Erythroblast (primary cell): ENCODE measurements around the gene CHAT.

ENCODE experiments used
- DNase-seq, 2 experiments: peaks; one replicate each; lab custom pipeline; 2025; lab: John Stamatoyannopoulos, UW
- GATA1 ChIP-seq: IDR thresholded peaks from 2 replicates; pipeline ENCODE4 v1.6.1; 2011; ENCODE audit warnings: low read depth, mild to moderate bottlenecking, control low read depth, low read length, moderate library complexity
- POLR2A ChIP-seq: IDR thresholded peaks from 2 replicates; pipeline ENCODE4 v1.6.1; 2011; ENCODE audit warnings: mild to moderate bottlenecking, low read length

The CHAT gene

DNA sequence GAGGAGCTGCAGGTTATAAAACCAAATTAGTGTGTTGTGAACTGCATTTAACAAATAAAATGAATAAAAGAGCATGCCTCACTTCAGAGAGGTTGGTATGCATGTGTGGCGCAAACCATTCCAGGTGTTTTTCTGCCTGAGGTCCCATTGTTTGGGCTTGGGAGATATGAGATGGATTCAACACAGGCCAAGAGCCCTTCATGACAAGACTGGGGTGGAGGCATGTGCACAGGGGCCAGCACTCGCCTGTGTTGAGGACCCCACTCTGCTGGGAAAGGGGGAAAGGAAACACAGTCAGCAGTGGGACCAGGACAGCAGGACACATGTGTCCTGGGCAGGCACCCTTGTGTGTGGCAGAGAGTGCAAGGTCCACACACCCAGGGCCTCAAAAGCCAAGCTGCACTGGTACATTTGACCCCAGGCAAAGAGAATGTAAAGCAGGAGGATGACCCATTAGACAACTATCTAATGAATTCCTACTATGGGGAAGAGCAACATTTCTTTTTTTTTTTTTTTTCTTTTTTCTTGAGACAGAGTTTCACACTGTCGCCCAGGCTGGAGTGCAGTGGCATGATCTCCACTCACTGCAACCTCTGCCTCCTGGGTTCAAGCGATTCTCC lies 12.9 kb upstream of the CHAT start:
- DNase-seq, result no peak
- TF ChIP-seq GATA1, result no peak
- TF ChIP-seq POLR2A, result no peak

DNA sequence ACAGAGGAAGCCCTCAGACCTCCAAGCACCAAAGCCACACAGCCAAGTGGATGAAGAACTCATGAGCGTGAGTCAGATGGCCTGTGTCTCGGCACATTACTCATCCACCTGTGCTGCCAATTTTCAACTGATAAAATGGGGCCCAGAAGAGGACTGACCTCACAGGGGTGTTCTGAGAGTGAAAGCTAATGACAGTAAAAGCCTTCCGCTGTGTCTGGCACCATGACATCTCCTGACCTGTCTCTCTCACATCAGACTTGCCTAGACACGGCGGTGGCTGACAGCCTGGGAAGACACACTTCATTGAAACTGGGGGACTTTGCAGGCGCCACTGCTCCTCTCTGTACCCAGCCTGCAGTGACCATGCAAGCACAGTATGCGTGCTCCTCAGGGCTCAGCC lies 12.0 kb upstream of the CHAT start:
- DNase-seq, result peak in 1 of 2 experiments; percentile 22
- no peak for TF ChIP-seq GATA1
- TF ChIP-seq POLR2A, result no peak

DNA sequence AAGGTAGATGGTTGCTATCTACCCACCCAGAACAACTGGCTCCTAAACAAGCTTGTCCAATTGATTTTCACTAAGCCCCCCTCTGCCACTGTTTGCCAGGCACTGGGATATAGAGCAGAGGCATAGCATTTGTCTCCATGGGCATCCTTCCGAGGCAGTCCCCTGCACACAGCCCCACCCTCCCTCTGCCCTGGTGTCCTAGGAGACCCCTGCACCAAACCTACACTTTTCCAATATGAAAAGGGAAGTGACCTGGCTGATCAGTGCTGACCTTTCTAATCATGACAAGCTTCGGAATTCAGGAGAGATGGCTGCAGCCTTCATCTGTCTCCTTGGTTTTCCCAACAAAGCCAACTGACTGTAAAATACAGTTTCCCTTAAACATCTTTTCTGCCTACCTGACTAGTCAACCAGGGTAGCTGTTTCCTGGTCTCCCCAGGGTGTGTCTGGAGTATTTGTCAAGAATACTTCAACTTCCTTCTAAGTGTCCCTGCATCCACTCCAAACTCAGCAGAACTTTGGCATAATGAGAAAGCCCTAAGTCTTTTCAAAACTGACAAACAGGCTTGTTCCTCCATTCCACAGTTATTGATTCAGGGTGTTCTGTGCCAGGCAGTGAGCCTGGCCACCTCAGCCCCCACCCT lies 11.3 kb upstream of the CHAT start:
- TF ChIP-seq POLR2A (no peak), GATA1 (no peak)
- DNase-seq, result no peak

DNA sequence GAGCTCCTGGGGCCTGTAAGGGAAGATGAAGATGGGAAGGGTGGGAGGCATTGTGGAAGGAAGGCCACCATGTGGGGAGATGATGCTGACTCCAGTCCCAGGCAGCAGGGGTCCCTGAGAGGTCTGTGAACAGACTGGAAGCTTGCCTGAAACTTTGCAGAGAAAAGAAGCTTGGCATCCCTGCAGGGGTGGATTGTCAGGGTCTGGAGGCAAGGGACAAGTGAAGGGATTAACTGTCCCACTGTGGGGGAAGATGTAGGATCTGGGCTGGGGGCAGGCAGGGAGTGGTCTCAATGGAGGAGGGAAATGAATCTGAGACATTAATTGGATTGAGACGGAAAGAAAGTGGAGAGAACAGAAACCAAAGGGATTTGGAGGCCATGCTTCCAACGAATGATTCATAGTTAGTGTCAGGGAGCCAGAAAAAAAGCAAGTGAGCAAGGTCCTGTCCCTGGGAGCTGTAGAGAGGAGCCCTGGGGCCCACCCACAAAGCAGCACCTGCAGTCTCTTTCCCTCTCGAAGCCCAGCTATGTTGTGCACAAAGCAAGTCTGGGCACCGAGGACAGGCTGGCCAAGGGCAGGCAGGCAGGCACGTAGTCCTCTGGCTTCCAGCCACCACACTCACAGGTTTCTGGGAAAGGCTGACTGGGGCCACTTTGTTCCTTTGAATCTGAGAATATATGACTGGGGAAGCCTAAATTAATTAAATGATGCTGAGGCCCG lies 8.5 kb upstream of the CHAT start:
- DNase-seq, result no peak
- TF ChIP-seq GATA1 (no peak), POLR2A (no peak)

DNA sequence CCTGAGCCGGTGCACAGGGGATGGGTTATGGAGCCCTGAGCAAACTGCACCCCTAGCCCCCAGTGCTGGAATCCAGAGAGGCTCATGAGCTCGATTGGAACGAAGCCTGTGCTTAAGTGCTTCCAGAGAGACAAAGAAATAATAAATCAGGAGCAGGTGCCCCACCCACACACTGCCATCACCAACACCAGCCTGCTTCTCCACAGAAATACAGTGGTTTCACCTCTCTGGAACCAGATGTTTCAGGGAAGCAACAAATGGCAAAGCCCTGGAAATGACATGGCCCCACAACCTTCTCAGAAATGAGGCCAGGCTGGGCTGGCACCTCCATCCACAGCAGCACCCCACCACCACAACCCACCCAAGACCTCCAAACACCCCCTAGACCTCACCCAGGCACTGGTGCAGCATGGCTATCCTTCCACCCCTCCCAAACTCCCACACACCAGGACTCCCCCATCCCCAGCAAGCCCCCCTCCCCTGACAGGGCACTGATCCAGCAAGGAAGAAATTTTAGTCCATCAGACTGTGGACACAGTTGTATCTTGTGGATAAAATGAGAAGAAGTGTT lies 7.8 kb upstream of the CHAT start:
- TF ChIP-seq POLR2A (no peak), GATA1 (no peak)
- DNase-seq, result no peak

DNA sequence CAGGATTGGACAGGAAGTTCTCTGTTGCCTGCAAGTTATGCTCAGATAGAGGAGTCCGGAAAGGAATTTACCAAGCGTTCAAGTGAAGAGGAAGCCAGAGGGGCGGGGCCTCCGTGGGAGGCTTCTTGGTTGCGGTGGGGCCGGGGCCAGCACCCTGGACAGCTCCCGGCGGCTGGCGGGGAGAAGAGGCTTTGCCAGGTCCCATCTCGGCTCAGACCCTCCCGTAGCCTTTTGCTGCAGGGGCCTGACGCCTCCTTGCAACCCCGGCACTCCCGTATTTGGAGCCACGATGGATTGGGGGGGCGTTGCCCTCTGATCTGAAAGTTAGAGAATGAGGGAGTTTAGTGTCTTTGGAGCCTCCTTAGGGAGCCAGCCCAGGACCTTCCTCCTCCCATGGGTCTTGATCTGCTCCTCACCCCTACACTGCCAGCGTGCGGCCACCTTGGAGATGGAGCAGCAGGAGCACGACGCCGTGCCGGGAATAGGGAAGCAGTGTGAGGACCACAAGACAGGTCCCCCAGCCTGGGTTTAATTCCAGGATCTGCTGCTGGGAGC lies 6.8 kb upstream of the CHAT start:
- TF ChIP-seq GATA1, result no peak
- no peak for TF ChIP-seq POLR2A
- peak; percentile 63 to 71 for DNase-seq

- TF ChIP-seq POLR2A (no peak), GATA1 (no peak)
- no peak for DNase-seq
Observed at GRCh38 chr10:49608166-49609005, 5.5 kb upstream of the CHAT start.

GRCh38 chr10:49609006-49609282 lies 4.9 kb upstream of the CHAT start:
- TF ChIP-seq GATA1 (no peak), POLR2A (no peak)
- DNase-seq, result no peak

DNA sequence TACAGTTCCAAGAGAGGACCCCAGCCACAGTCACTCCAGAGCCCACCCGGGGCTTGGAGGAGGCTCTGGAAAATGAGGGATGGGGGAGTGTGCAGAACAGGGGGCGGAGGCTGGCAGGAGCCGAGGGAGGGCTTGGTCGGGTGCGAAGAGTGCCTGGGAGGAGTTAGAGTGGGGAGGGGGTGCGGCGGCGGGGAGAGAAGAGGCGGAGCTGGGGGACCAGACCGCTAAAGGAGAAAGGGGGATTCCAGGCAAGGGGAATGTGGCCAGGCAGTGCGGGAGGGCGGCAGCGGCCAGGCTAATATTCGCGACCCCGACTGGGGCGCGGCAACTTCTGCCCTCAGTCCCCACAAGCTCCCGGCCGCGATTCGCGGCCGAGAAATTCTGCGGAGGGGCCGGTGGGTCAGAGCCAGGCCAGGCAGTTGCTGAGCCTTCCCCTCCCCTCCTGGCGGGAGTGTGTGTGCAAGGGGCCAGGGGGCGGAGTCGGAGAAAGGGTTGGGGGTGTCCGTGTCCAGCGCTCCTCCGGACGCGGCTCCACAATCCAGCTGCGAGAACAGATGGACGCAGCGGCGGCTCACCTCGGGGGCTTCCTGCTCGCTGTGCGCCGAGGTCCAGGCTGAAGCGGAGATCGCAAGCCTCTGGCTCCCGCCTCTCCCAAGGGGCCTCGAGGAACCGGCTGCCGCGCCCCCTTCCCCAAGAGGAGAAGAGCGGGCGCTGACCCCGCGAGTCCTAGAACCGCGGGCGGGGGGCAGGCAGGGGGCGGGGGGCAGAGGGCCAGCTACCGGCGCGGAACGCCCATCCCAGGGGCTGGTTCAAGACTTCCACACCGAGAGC lies 4.3 kb upstream of the CHAT start:
- TF ChIP-seq GATA1 (no peak), POLR2A (no peak)

GRCh38 chr10:49610114-49610457 lies 3.8 kb upstream of the CHAT start, which contains the start of gene SLC18A3:
Gene SLC18A3, plus strand, starts transcription at chr10:49610310. Its CDS starts 431 bp downstream, at chr10:49610741.
- TF ChIP-seq POLR2A (no peak), GATA1 (no peak)
- DNase-seq, result no peak

More for the DNA sequence above, 4.3 kb upstream of the CHAT start:
- no peak for DNase-seq

- TF ChIP-seq POLR2A (no peak), GATA1 (no peak)
- no peak for DNase-seq
Observed at GRCh38 chr10:49610458-49611165, 3.2 kb upstream of the CHAT start.
